ENCODE data around the gene CPNE4.

CPNE4 gene

DNA sequence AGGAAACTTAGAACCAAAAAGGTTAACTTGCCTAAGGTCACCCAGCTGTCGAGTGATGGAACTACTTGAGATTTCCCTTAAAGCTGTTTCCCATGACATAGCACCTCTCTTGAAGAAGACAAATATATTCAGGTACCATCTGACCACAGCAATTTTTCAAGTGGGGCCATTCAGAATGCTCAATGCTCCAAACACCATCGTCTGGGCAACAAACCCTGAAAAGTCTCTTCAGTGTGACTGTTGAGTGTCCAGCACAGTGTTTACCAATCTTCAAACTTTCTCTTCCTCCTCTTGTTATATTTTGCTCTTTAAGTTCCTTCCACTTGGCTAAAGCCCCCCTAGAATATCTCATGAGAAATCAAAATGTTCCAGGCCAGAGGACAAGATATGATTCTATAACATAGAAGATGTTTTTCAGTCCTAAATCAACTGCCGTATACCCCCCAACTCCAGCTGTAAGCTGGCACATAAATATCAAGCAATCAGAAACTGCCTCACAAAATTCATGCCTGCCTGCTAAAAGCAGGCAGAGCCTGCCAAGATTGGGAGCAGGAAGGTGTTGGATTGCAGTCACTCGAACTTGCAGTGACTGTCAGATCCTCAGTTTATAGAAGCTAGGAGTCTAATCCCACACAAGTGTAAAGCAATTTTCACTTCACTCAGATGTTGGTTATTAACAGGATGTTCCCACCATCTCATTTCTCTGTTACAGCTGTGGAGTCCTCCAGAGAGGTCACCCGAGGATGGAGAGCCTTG lies 301.6 kb downstream of the CPNE4 start:
- DNase-seq (ENCODE audit: low spot score), result no peak

DNA sequence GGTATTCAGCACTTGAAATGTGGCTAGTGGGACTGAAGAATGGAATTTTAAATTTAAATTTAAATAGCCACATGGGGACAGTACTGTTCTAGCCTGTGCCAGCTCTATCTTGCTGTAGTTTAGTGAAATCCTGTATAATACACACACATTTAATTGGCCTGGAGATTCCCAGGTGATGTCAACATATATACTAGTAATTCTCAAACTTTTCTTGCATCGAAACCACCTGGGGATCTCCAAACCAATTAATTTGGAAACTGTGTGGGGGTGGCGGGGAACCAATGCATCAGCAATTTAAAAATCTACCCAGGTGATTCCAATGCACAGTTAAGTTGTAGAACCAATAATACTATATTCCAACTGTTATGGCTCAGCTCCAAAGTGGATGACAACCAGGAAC lies 303.1 kb downstream of the CPNE4 start:
- no peak for DNase-seq (ENCODE audit: low spot score)

- DNase-seq (ENCODE audit: low spot score), result no peak
Observed at GRCh38 chr3:131730581-131730980, 304.2 kb downstream of the CPNE4 start.

- DNase-seq (ENCODE audit: low spot score), result no peak
Observed at GRCh38 chr3:131729643-131730017, 305.2 kb downstream of the CPNE4 start.

GRCh38 chr3:131728898-131729642 lies 305.7 kb downstream of the CPNE4 start:
- no peak for DNase-seq (ENCODE audit: low spot score)

- no peak for DNase-seq (ENCODE audit: low spot score)
Observed at GRCh38 chr3:131725414-131725813, 309.4 kb downstream of the CPNE4 start.

- no peak for DNase-seq (ENCODE audit: low spot score)
Observed at GRCh38 chr3:131723343-131723742, 311.5 kb downstream of the CPNE4 start.

DNA sequence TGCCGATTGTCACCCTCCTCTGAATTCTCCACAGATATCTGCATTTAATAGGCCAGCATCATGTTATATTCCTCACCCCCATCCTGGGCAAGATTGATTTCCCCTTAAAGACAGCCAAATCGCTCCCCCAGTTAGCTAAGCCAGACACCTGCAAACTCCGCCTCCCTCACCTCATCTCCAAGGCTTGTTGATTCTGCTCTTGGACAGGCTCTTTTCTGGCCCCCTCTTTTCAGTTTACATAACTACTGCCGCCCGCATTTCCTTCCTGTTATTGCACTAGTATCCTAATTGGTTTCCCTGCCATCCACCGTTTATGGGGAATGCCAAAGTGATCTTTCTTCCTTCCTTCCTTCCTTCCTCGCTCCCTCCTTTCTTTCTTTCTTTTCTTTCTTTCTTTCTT lies 317.3 kb downstream of the CPNE4 start:
- DNase-seq (ENCODE audit: low spot score), result no peak

DNA sequence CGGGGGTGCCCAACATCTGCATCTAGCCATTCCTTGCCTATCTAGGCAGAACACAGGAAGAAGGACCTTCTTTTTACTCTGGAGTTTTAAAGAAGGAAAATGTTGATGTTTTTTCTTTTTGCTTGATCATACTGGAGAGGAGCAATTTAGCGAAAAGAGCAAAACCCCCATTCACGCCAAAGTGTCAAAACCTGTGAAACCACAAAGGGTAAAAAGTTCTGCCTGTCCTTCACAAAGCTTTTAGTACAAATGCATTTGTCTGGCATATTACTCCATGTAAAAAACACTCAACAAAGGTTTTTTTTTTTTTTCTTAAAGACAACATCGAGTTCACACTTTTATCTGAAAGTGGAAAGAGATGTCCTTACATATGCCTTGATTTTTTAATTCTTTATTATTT lies 317.9 kb downstream of the CPNE4 start:
- DNase-seq (ENCODE audit: low spot score), result no peak

GRCh38 chr3:131716007-131716406 lies 318.8 kb downstream of the CPNE4 start:
- DNase-seq (ENCODE audit: low spot score), result no peak

DNA sequence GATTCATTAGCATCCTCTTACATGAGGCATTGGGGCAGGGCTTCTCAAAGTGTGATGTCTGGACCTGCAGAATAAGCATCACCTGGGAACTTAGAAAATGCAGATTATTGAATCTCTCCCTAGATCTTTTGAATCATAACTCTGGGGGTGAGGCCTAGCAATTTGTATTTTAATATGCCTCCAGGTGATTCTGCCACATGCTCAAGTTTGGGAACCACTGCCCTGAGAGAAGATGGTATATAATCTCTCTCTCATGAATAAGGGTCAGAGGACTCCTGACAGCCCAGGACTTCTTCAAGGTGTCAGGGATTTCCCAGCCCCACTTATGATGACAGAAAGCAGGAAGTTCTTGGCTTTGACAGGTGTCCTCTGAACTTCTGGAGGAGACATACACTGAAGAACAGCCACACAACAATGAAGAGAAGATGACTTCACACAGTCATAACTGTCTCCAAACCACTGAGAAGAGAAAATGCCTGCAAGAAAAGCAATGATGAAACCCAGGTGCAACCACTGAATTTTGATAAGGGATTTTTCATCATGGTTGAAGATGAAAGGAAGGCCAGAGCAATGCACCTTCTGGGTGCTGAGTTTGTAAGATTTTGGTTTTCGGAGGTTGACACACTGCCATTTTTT lies 320.1 kb downstream of the CPNE4 start:
- no peak for DNase-seq (ENCODE audit: low spot score)

GRCh38 chr3:131713416-131714123 lies 321.2 kb downstream of the CPNE4 start:
- DNase-seq (ENCODE audit: low spot score), result no peak

GRCh38 chr3:131712662-131713061 lies 322.2 kb downstream of the CPNE4 start:
- DNase-seq (ENCODE audit: low spot score), result no peak

GRCh38 chr3:131711114-131711768 lies 323.6 kb downstream of the CPNE4 start:
- no peak for DNase-seq (ENCODE audit: low spot score)

DNA sequence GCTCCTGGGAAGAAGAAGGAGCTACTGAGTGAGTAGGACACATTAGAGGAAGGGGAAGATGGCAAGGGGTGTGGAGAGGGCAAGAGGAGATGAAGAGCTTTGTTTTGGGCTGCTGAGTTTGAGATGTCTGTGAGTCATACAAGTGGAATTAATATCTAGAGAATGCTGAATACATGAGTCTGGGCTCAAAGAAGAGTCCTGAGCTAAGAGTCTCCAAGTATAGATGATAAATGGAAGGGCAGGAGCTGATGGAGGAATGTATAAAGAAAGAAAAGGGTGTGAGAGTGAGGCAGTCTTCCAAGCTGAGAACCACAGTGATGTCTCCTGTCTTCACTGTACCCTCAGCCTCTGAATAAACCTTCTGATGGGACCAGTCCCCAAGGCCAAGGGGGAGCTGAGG lies 326.6 kb downstream of the CPNE4 start:
- no peak for DNase-seq (ENCODE audit: low spot score)

GRCh38 chr3:131705558-131706051 lies 329.2 kb downstream of the CPNE4 start:
- no peak for DNase-seq (ENCODE audit: low spot score)

DNA sequence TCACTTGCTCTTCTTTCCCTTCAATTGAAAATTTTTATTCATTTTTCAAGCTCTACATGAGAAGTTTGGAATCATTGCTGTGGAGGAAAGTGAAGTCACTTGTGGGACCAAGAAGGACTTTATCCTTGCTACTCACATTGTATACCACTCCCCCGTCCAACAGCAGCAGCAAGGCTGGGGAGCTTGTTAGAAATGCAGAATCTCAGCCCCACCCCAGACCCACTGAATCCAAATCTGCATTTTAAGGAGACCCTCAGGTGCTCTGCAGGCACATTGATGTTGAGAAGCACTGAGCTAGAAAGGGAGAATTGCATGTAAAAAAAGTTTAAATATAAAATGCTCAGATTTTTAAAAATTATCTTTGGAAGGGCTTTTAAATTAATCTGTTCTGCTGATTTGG lies 329.7 kb downstream of the CPNE4 start:
- no peak for DNase-seq (ENCODE audit: low spot score)

GRCh38 chr3:131704098-131704497 lies 330.7 kb downstream of the CPNE4 start:
- DNase-seq (ENCODE audit: low spot score), result no peak

DNA sequence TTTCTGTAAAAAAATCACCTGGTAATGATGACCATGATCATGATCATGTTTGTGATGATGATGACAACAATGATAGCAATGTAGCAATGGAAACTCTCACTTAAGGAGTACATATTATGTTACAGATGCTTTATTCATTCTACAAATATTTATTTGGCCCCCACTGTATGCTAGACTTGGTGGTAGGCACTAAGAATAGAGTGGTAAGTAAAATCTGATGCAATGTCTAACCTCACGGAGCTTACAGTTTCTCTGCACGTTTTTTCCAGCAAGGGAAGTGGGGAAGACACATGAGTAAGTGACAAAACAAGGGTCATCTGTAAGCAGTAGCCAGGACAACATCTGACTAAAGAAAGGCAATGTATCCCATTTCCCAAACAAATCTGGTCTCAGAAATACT lies 332.7 kb downstream of the CPNE4 start:
- no peak for DNase-seq (ENCODE audit: low spot score)

- DNase-seq (ENCODE audit: low spot score), result no peak
Observed at GRCh38 chr3:131701153-131701770, 333.6 kb downstream of the CPNE4 start.

DNA sequence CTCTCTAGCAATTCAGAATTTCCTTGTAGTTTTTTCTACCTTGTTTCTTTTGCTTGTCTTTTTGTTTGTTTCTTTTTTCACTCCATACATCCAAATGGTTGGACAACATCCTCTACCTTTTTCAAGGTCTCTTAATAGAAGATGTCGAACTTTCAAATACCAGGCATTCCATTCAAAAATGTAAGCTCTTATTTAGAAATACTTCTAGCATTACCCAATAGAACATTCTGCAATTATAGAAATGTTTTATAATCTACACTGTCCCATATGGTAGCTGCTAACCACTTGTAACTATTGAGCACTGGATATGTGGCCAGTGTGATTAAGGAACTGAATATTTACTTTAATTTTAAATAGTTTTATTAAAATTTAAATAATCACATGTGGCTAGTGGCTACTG lies 335.8 kb downstream of the CPNE4 start:
- DNase-seq (ENCODE audit: low spot score), result no peak

All from CD4-positive, alpha-beta T cell treated with Interleukin-6 at 100 ng/mL for 8 hours (primary cell).